SK-N-SH (cell line): ENCODE results near the gene TM9SF2. TPM values are rescaled to one million over a fixed set of nuclear protein-coding genes. Genes with fewer than 3 reads are reported as not detected.

Experiments used
- CTCF ChIA-PET: fragments of 300-600, 350-600 bp; formaldehyde crosslinking; extraction: SDS; loops from one replicate; lab custom pipeline; 2021; lab: Yijun Ruan, JAX
- POLR2A ChIA-PET: fragments of 350-600 bp; sonication (Branson Sonifier 250); formaldehyde crosslinking; extraction: SDS; loops from one replicate; lab custom pipeline; 2020; ENCODE audit warnings: antibody characterized with exemption, inconsistent platforms; lab: Yijun Ruan, JAX
- DNase-seq: peaks from one replicate; pipeline ENCODE4 v3.0.0; 2012
- H2AFZ ChIP-seq: fragments of 200-600 bp; sonication (generic); 2 replicates; pipeline ENCODE4 v1.8.1; 2016; ENCODE audit warnings: antibody characterized with exemption, mild to moderate bottlenecking, low read depth
- H3F3A ChIP-seq: fragments of 200-600 bp; sonication (generic); replicated peaks from 2 replicates; pipeline ENCODE3; 2016; ENCODE audit warnings: antibody characterized with exemption, mild to moderate bottlenecking; ENCODE audit not compliant: insufficient read depth
- H3K27ac ChIP-seq, 2 experiments: fragments of 200-500 bp in 1 of 2; fragments of 200-600 bp in 1 of 2; sonication (Bioruptor generic) in 1 of 2; sonication (generic), shearing (Covaris generic) in 1 of 2; 2 replicates each; pipeline versions ENCODE4 v1.5.1 to v1.6.1; 2014 to 2016; ENCODE audit warnings: low read depth in 2 of 2, inconsistent platforms in 1 of 2, low read length in 1 of 2, mild to moderate bottlenecking in 1 of 2, mixed read lengths in 1 of 2
- H3K27me3 ChIP-seq: fragments of 200-600 bp; sonication (generic), shearing (Covaris generic); 2 replicates; pipeline ENCODE4 v1.6.1; 2016; ENCODE audit warnings: mixed run types; ENCODE audit not compliant: insufficient read depth
- H3K36me3 ChIP-seq, 2 experiments: fragments of 200-500 bp in 1 of 2; fragments of 200-600 bp in 1 of 2; sonication (Bioruptor generic) in 1 of 2; sonication (generic) in 1 of 2; replicated peaks in 1 of 2; 2 replicates each; pipeline versions ENCODE3 to v1.5.1; 2014 to 2016; ENCODE audit warnings: low read length in 1 of 2, mild to moderate bottlenecking in 1 of 2; ENCODE audit not compliant: insufficient read depth in 2 of 2, control insufficient read depth in 1 of 2
- H3K4me1 ChIP-seq, 2 experiments: fragments of 200-500 bp in 1 of 2; fragments of 200-600 bp in 1 of 2; sonication (Bioruptor generic) in 1 of 2; sonication (generic), shearing (Covaris generic) in 1 of 2; 2 replicates each; pipeline versions ENCODE4 v1.5.1 to v1.6.1; 2014 to 2016; ENCODE audit warnings: low read depth in 1 of 2, low read length in 1 of 2, mixed run types in 1 of 2; ENCODE audit not compliant: insufficient read depth in 2 of 2, control insufficient read depth in 1 of 2
- H3K4me2 ChIP-seq: fragments of 200-600 bp; sonication (generic), shearing (Covaris generic); 2 replicates; pipeline ENCODE4 v1.6.1; 2017; ENCODE audit warnings: mixed run types
- H3K4me3 ChIP-seq, 2 experiments: fragments of 200-500 bp in 1 of 2; fragments of 200-600 bp in 1 of 2; sonication (Bioruptor generic) in 1 of 2; sonication (generic), shearing (Covaris generic) in 1 of 2; 2 replicates each; pipeline versions ENCODE4 v1.5.1 to v1.8.1; 2014 to 2016; ENCODE audit warnings: low read depth in 2 of 2, inconsistent platforms in 1 of 2, low read length in 1 of 2, mild to moderate bottlenecking in 1 of 2, mixed read lengths in 1 of 2, moderate library complexity in 1 of 2
- H3K79me2 ChIP-seq: fragments of 200-600 bp; sonication (generic); 2 replicates; pipeline ENCODE4 v1.8.1; 2017; ENCODE audit warnings: mild to moderate bottlenecking; ENCODE audit not compliant: insufficient read depth
- H3K9ac ChIP-seq: fragments of 200-600 bp; sonication (generic); 2 replicates; pipeline ENCODE4 v1.6.1; 2017; ENCODE audit warnings: mixed run types
- H3K9me2 ChIP-seq: fragments of 200-600 bp; sonication (generic); 2 replicates; pipeline ENCODE4 v1.6.1; 2017; ENCODE audit warnings: mixed run types
- H3K9me3 ChIP-seq: fragments of 200-600 bp; sonication (generic); 2 replicates; pipeline ENCODE4 v1.6.1; 2017; ENCODE audit warnings: mixed run types, mild to moderate bottlenecking, moderate library complexity
- H4K20me1 ChIP-seq: fragments of 200-600 bp; sonication (generic); 2 replicates; pipeline ENCODE4 v1.6.1; 2017; ENCODE audit warnings: mild to moderate bottlenecking, mixed run types; ENCODE audit not compliant: insufficient read depth
- FOSL2 ChIP-seq: IDR thresholded peaks from 2 replicates; pipeline ENCODE4 v1.4.0; 2012; ENCODE audit warnings: low read depth, mild to moderate bottlenecking, moderate library complexity, borderline replicate concordance
- IRF3 ChIP-seq: fragments of 150-350 bp; IDR thresholded peaks from 2 replicates; pipeline ENCODE4 v1.6.1; 2016; ENCODE audit warnings: mild to moderate bottlenecking, low read depth, low read length
- JUND ChIP-seq: IDR thresholded peaks from 2 replicates; pipeline ENCODE4 v1.4.0; 2012
- MXI1 ChIP-seq: IDR thresholded peaks from 2 replicates; pipeline ENCODE4 v1.6.1; 2012; ENCODE audit warnings: mild to moderate bottlenecking, low read depth, low read length, improper control_type of control experiment
- REST ChIP-seq: IDR thresholded peaks from 2 replicates; pipeline ENCODE4 v1.6.1; 2012; ENCODE audit warnings: mild to moderate bottlenecking, low read depth, low read length, moderate library complexity
- RXRA ChIP-seq: IDR thresholded peaks from 2 replicates; pipeline ENCODE4 v1.4.0; 2012; ENCODE audit warnings: low read depth, mild to moderate bottlenecking, borderline replicate concordance
- TAF1 ChIP-seq: IDR thresholded peaks from 2 replicates; pipeline ENCODE4 v1.6.1; 2012; ENCODE audit warnings: low read depth, mild to moderate bottlenecking, low read length, moderate library complexity, borderline replicate concordance
- TCF12 ChIP-seq: IDR thresholded peaks from 2 replicates; pipeline ENCODE4 v1.4.0; 2012
- TEAD4 ChIP-seq: IDR thresholded peaks from 2 replicates; pipeline ENCODE4 v1.4.0; 2012; ENCODE audit warnings: mild to moderate bottlenecking, borderline replicate concordance; ENCODE audit not compliant: insufficient read depth
- WGBS: methylation state at CpG from one replicate; pipeline ENCODE4 v1.1.6; 2017; ENCODE audit warnings: low lambda C conversion rate; 5-methylcytosine and 5-hydroxymethylcytosine counted together
- polyA plus RNA-seq, 3 experiments: library from polyadenylated mRNA; depleted of rRNA; stranded (reverse); fragments of >200 nt; gene quantifications; 2 replicates each; pipeline ENCODE4 v1.2.3, GENCODE V29; 2012
- TF ChIP-seq, protein P1 (sequence below): fragments of 200-600 bp; sonication (generic); IDR thresholded peaks from 2 replicates; pipeline ENCODE4 v1.6.1; 2017; ENCODE audit warnings: antibody characterized with exemption, mild to moderate bottlenecking, moderate library complexity

The TM9SF2 gene
- polyA plus RNA-seq, 1 of the 3 experiments (the other 2 are of a cell fraction) = 49.8 TPM

DNA sequence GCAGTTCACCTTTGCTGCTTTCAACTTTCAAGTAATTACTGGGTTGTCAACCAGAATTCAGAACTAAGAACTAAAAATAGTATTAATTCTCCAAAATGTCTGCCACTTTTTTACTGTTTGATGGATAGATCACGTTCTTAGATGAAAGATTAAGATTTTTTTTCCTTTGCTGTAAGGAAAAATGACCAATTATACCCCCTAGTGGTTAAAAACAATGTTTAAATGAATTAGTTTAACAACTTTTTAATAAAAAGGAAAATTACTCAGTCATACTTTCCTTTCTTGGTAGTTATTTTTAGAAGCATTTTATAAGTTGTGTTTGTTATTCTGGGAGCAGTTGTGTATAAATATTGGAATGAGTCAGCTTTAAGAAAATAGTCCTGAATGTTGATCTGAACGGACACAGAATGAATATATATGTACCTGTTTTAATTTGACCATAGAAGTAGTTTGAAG, 4.6 kb downstream of the TM9SF2 start:
- Histone ChIP-seq H3K9me2 (no peaks in the 10 kb centered on the region), H4K20me1 (peaks cover 68% of the 10 kb centered on the region), H3F3A (peaks cover 4% of the 10 kb centered on the region), H3K27ac (peak overlapping the region in 1 of 2 experiments; percentile 29; a peak in 1 of 4 replicates), H3K9ac (no peak overlapping the region), H3K9me3 (no peaks in the 10 kb centered on the region), H3K4me2 (no peak overlapping the region), H3K27me3 (no peaks in the 10 kb centered on the region)
- WGBS = 57% methylated on average over 2 of the region's 2 CpGs
- POLR2A ChIA-PET = no interaction called here
- peak; percentile 20 for DNase-seq
- TF ChIP-seq REST (no peak), RXRA (no peak)
- TF ChIP-seq, protein P1, sequence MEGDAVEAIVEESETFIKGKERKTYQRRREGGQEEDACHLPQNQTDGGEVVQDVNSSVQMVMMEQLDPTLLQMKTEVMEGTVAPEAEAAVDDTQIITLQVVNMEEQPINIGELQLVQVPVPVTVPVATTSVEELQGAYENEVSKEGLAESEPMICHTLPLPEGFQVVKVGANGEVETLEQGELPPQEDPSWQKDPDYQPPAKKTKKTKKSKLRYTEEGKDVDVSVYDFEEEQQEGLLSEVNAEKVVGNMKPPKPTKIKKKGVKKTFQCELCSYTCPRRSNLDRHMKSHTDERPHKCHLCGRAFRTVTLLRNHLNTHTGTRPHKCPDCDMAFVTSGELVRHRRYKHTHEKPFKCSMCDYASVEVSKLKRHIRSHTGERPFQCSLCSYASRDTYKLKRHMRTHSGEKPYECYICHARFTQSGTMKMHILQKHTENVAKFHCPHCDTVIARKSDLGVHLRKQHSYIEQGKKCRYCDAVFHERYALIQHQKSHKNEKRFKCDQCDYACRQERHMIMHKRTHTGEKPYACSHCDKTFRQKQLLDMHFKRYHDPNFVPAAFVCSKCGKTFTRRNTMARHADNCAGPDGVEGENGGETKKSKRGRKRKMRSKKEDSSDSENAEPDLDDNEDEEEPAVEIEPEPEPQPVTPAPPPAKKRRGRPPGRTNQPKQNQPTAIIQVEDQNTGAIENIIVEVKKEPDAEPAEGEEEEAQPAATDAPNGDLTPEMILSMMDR = peak; percentile 69
- TF ChIP-seq, all 33 proteins: peak for 1
- peaks cover 2 to 19% of the 10 kb centered on the region in 2 experiments for H3K36me3 ChIP-seq
- CTCF ChIA-PET = interaction anchor here (0.6 to 1.3 kb wide), 6 partner anchors 9 to 483 kb away, joined by 3 to 5 read pairs (median 3); no protein-coding TSS in a partner anchor
- peaks cover 5 to 13% of the 10 kb centered on the region in 2 experiments; a peak in 2 of 4 replicates for H3K4me1 ChIP-seq
- H3K4me3 ChIP-seq = no peak overlapping the region
- H3K79me2 ChIP-seq = peaks cover 97% of the 10 kb centered on the region
- H2AFZ ChIP-seq = no peak overlapping the region

GRCh38 chr13:99506634-99507033, 5.4 kb downstream of the TM9SF2 start:
- CTCF ChIA-PET = interaction anchor here (1.3 kb wide), 1 partner anchor 69 kb away, joined by 3 read pairs; no protein-coding TSS in a partner anchor
- 85% methylated on average over 2 of the region's 2 CpGs for WGBS
- no peak overlapping the region for H2AFZ ChIP-seq
- no peaks in the 10 kb centered on the region for H3K27me3 ChIP-seq
- peaks cover 100% of the 10 kb centered on the region for H3K79me2 ChIP-seq
- H3K36me3 ChIP-seq = peaks cover 2 to 19% of the 10 kb centered on the region in 2 experiments
- POLR2A ChIA-PET = no interaction called here
- no peak overlapping the region for H3K4me2 ChIP-seq
- no peak overlapping the region for H3K9ac ChIP-seq
- no peak overlapping the region for H3K27ac ChIP-seq
- no peak overlapping the region for H3K4me3 ChIP-seq
- H3K9me2 ChIP-seq = no peaks in the 10 kb centered on the region
- H4K20me1 ChIP-seq = peaks cover 76% of the 10 kb centered on the region
- peaks cover 5 to 13% of the 10 kb centered on the region in 2 experiments; a peak in 2 of 4 replicates for H3K4me1 ChIP-seq
- DNase-seq = no peak
- H3F3A ChIP-seq = peaks cover 4% of the 10 kb centered on the region
- H3K9me3 ChIP-seq = no peaks in the 10 kb centered on the region
- no peak for TF ChIP-seq TEAD4
- no peak for TF ChIP-seq TAF1
- no peak for TF ChIP-seq JUND
- TF ChIP-seq TCF12 = no peak
- no peak for TF ChIP-seq REST
- TF ChIP-seq IRF3 = no peak
- no peak for TF ChIP-seq MXI1
- no peak for TF ChIP-seq FOSL2
